Mucosa of stomach (tissue), 1 donor: ENCODE results near the gene IZUMO4.

Experiments used
- H3K27me3 ChIP-seq: one replicate; pipeline ENCODE4 v1.7.0; 2013; ENCODE audit warnings: mild to moderate bottlenecking, low read length; ENCODE audit not compliant: control insufficient read depth, insufficient read depth
- H3K36me3 ChIP-seq: one replicate; pipeline ENCODE4 v1.7.0; 2013; ENCODE audit warnings: low read length; ENCODE audit not compliant: control insufficient read depth, insufficient read depth
- H3K4me1 ChIP-seq: one replicate; pipeline ENCODE4 v1.7.0; 2013; ENCODE audit warnings: mild to moderate bottlenecking, low read length; ENCODE audit not compliant: control insufficient read depth, insufficient read depth
- H3K4me3 ChIP-seq: one replicate; pipeline ENCODE4 v1.7.0; 2013; ENCODE audit warnings: low read length
- H3K9ac ChIP-seq: one replicate; pipeline ENCODE4 v1.7.0; 2013; ENCODE audit warnings: mild to moderate bottlenecking, low read length, moderate library complexity
- H3K9me3 ChIP-seq: one replicate; pipeline ENCODE4 v1.7.0; 2013; ENCODE audit warnings: mild to moderate bottlenecking, low read length, moderate library complexity; ENCODE audit not compliant: control insufficient read depth
- donor health status: Pancreatic carcinoma.

The IZUMO4 gene

GRCh38 chr19:2109046-2109864 lies 12.5 kb downstream of the IZUMO4 start:
- Histone ChIP-seq H3K4me3 (no peak overlapping the region), H3K27me3 (no peaks in the 10 kb centered on the region), H3K4me1 (no peaks in the 10 kb centered on the region)

DNA sequence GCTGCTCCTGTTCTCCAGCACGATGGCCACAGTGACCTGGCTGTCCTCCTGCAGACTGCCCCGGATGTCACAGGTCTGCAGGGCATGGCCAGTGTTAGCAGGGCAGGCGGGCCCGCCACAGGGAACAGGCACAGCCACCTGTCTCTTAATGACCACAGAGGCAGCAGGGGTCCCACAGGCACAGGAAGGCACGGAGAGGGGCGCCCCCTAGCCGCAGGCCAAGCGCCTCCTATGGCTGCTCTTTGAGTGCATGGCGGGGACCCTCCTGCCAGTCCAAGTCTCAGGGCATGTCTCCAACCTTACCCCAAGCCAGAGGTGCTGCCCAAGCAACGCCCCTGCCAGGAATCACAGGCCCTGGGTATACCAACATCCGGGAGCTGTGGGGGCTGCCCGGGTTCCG lies 14.1 kb downstream of the IZUMO4 start:
- Histone ChIP-seq H3K4me1 (no peaks in the 10 kb centered on the region), H3K9me3 (no peaks in the 10 kb centered on the region), H3K27me3 (no peaks in the 10 kb centered on the region), H3K4me3 (no peak overlapping the region), H3K9ac (no peak overlapping the region), H3K36me3 (peaks cover 35% of the 10 kb centered on the region)

More at GRCh38 chr19:2109046-2109864, 12.5 kb downstream of the IZUMO4 start:
- H3K9me3 ChIP-seq = no peaks in the 10 kb centered on the region
- no peak overlapping the region for H3K9ac ChIP-seq
- peaks cover 22% of the 10 kb centered on the region for H3K36me3 ChIP-seq

DNA sequence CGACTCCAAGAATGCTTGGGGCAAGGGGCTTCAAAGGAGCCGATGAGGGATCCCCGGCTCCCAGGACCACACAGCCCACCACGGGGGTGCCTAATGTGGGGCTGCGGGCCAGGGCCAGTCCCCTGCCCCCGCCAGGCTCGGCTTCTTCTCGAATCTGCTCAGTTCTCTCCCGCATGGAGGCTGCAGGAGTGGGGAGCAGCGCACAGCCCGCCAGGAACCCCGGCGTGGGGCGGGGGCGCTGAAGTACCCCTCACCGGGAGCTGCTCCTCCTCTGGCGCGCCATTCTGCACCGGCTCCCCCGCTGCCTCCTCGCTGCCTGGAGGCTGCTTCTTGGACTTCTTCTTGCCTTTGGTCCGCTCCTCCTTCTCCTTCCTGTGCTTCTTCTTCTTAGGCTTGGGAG lies 14.7 kb downstream of the IZUMO4 start:
- Histone ChIP-seq H3K4me3 (no peak overlapping the region), H3K9ac (no peak overlapping the region), H3K9me3 (no peaks in the 10 kb centered on the region), H3K4me1 (no peaks in the 10 kb centered on the region), H3K36me3 (peaks cover 37% of the 10 kb centered on the region), H3K27me3 (no peaks in the 10 kb centered on the region)

DNA sequence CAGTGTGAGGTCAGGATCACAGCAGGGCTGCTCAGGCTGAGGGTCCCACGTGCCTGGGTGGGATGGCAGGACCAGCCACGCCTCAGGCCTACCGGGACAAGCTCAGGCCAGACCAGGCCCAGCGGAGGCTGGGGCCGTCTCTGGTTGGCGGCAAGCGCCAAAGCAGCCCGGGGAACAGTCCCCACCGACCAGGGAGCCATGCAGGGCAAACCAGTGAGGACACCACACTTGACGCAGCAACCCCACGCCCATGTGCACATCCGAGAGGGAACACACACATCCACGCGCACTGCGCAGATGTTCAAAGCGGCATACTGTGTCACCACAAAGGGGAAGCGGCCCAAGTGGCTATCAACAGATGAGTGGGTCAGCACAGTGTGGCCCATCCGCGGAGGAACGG lies 15.2 kb downstream of the IZUMO4 start:
- H3K4me3 ChIP-seq = no peak overlapping the region
- no peaks in the 10 kb centered on the region for H3K9me3 ChIP-seq
- H3K9ac ChIP-seq = no peak overlapping the region
- no peaks in the 10 kb centered on the region for H3K27me3 ChIP-seq
- H3K4me1 ChIP-seq = no peaks in the 10 kb centered on the region
- H3K36me3 ChIP-seq = peaks cover 39% of the 10 kb centered on the region

GRCh38 chr19:2112516-2113320 lies 16.0 kb downstream of the IZUMO4 start:
- no peaks in the 10 kb centered on the region for H3K27me3 ChIP-seq
- H3K9me3 ChIP-seq = no peaks in the 10 kb centered on the region
- H3K36me3 ChIP-seq = peaks cover 47% of the 10 kb centered on the region
- no peak overlapping the region for H3K9ac ChIP-seq
- H3K4me1 ChIP-seq = no peaks in the 10 kb centered on the region
- H3K4me3 ChIP-seq = no peak overlapping the region

DNA sequence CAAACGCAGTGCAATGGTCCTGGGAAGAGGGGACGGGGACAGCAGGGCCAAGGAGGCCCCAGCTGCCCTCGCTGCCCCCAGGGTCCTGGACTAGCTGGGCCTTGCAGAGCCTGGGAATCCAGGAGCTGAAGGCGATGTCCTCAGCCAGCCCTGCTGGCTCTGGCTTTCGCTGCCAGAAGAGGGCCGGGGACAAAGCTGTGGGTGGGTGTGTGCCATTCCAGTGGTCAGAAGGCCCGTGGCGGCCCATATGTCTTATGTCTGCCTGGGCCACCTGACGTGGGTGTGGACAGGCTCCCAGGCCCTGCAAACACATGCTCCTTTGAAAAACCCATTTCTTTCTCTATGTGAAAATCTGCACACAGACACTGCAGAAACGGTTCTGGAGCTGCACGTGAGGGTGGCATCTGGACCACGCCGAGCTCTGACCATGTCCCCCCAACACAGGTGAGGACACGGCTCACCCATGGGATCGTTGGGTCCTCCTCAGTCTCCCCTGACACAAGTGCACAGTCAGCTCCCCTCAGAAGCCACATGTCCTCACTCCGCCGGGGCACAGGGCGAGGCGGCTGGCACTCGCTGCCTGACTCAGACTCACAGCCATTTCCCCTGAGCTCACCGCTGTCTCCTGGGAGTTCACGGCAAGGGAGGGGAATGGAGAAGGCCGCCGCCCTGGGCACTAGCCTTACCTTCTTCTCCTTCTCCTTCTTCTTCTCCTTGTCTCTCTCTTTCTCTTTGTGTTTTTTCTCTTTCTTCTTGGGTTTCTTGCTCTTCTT lies 16.9 kb downstream of the IZUMO4 start:
- H3K4me1 ChIP-seq = no peaks in the 10 kb centered on the region
- peaks cover 44% of the 10 kb centered on the region for H3K36me3 ChIP-seq

DNA sequence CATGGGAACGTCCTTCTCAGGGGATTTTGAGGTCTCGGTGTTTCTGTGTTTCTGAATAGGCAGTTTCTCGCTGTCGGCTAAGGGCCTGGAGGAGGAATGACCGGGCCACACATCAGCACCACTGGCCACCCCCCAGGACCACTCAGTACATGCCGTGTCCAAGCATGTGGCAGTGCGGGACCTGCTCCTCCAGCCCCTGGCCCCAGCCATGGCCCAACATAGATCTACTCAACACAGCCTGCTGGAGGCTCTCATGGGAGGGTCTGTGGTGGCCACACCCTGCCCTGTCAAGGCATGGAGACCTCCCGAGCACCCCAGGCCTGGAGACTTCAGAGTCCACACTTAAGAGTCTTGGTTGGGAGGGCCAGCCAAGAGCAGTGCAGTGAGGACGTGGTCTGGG lies 17.5 kb downstream of the IZUMO4 start:
- Histone ChIP-seq H3K27me3 (no peaks in the 10 kb centered on the region), H3K4me3 (no peak overlapping the region), H3K9ac (no peak overlapping the region), H3K4me1 (no peaks in the 10 kb centered on the region), H3K9me3 (no peaks in the 10 kb centered on the region), H3K36me3 (peaks cover 43% of the 10 kb centered on the region)

More for the DNA sequence above, 16.9 kb downstream of the IZUMO4 start:
- H3K9me3 ChIP-seq = no peaks in the 10 kb centered on the region
- no peak overlapping the region for H3K9ac ChIP-seq
- no peaks in the 10 kb centered on the region for H3K27me3 ChIP-seq
- H3K4me3 ChIP-seq = no peak overlapping the region

GRCh38 chr19:2114821-2115220 lies 18.1 kb downstream of the IZUMO4 start:
- Histone ChIP-seq H3K4me1 (no peaks in the 10 kb centered on the region), H3K36me3 (peaks cover 43% of the 10 kb centered on the region), H3K9me3 (no peaks in the 10 kb centered on the region), H3K9ac (no peak overlapping the region), H3K27me3 (no peaks in the 10 kb centered on the region), H3K4me3 (no peak overlapping the region)

DNA sequence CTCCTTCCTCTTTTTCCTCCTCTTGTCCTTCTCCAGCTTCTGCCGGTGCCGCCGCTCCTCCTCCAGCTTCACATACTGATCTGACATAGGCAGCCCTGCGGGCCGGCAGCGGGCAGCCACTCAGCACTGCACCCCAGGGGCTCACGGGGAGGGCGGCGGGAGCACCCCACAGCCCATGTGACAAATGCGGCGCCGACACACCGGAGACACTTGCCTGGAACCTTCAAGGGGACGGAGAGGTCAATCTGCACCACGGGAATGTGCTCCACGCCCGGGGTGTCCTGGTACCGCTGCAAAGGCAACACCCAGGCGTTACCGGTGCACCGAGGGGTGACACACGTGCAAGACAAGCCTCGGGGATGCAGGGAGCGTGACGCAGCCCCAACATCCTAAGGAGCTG lies 18.6 kb downstream of the IZUMO4 start:
- Histone ChIP-seq H3K36me3 (peaks cover 47% of the 10 kb centered on the region), H3K9ac (no peak overlapping the region), H3K4me3 (no peak overlapping the region), H3K27me3 (no peaks in the 10 kb centered on the region), H3K4me1 (no peaks in the 10 kb centered on the region), H3K9me3 (no peaks in the 10 kb centered on the region)

- H3K9ac ChIP-seq = no peak overlapping the region
- peaks cover 51% of the 10 kb centered on the region for H3K36me3 ChIP-seq
- no peak overlapping the region for H3K4me3 ChIP-seq
- H3K9me3 ChIP-seq = no peaks in the 10 kb centered on the region
- H3K4me1 ChIP-seq = no peaks in the 10 kb centered on the region
- H3K27me3 ChIP-seq = no peaks in the 10 kb centered on the region
These were observed 19.3 kb downstream of the IZUMO4 start for GRCh38 chr19:2115911-2116426.

GRCh38 chr19:2116507-2116906 lies 19.8 kb downstream of the IZUMO4 start:
- Histone ChIP-seq H3K36me3 (peaks cover 55% of the 10 kb centered on the region), H3K9me3 (no peaks in the 10 kb centered on the region), H3K4me1 (no peaks in the 10 kb centered on the region), H3K4me3 (no peak overlapping the region), H3K9ac (no peak overlapping the region), H3K27me3 (no peaks in the 10 kb centered on the region)
